GM18519 (cell line): ENCODE data around the gene NDUFS7.

ENCODE experiments used
- ATAC-seq: cut with Tn5 transposase; IDR thresholded peaks from one replicate; pipeline ENCODE4 v1.9.1; 2021; ENCODE audit warnings: mild to moderate bottlenecking, moderate library complexity; ENCODE audit not compliant: unreplicated experiment, low FRiP score

Gene NDUFS7

DNA sequence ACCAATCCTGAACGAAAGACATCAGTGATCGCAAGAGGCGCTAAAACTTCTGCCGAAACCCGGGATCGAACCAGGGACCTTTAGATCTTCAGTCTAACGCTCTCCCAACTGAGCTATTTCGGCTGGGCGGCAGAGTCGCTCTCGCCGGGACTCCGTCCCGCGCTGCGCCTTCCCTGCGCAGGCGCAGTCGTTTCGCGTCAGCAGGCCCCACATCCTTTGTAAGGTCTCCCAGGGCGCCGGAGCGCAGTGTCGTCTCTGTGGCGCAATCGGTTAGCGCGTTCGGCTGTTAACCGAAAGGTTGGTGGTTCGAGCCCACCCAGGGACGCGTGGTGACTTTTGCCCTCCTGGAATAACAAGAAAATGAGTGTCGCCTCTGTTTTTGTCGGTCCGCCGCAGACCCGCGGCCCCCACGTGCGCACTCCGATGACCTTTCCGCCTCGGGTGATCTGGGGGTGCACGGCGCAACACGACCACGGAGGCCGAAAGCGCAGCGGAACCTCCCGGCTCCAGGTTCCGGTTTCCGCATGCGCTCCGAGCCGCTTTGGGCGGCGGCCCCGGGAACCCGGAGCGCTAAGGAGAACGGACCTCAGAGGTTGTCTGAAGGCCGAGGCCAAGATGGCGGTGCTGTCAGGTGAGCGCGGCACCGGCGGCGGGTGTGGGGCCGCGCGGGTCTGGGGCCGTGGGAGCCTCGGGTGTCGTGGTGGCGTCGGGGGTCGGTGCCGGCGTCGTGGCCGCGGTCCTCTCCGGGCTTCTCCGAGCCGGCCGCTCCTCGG, at the start of gene NDUFS7:
Gene NDUFS7, plus strand, starts transcription at position 596 of the 773 bp plus-strand sequence. Its CDS starts 20 bp downstream, at position 616.
- ATAC-seq: peak; percentile 54

GRCh38 chr19:1336079-1336684, 47.5 kb upstream of the NDUFS7 start:
- no peak for ATAC-seq

GRCh38 chr19:1340681-1341469, 42.8 kb upstream of the NDUFS7 start:
- no peak for ATAC-seq

GRCh38 chr19:1343041-1343440, 40.7 kb upstream of the NDUFS7 start:
- no peak for ATAC-seq

GRCh38 chr19:1349211-1349610, 34.5 kb upstream of the NDUFS7 start:
- ATAC-seq: no peak

GRCh38 chr19:1350867-1351266, 32.8 kb upstream of the NDUFS7 start:
- ATAC-seq: no peak

DNA sequence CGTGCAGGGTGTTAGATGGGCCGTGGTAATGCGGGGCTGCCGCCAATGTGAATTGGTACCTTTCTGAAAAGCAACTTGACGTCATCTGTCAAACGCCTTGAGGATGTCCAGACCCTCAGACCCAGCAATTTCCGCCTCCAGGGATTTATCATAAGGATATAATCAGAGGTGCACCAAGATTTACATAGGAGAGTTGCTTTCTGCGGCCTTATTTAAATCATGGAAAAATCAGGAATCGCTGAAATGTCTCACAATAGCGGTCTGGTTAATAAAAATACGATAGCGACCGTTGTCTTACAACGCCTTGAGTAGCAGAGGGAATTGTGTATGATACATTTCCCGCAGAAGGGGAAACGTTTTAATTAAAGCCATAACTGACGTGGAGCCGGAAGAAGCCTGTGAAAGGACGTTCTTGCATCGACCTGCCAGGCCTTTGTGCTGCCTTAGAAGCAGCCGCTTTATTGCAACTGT, 32.3 kb upstream of the NDUFS7 start:
- ATAC-seq: no peak

- no peak for ATAC-seq
Measured at GRCh38 chr19:1353144-1353543, 30.6 kb upstream of the NDUFS7 start.

GRCh38 chr19:1354970-1355567, 28.6 kb upstream of the NDUFS7 start:
- ATAC-seq: no peak

DNA sequence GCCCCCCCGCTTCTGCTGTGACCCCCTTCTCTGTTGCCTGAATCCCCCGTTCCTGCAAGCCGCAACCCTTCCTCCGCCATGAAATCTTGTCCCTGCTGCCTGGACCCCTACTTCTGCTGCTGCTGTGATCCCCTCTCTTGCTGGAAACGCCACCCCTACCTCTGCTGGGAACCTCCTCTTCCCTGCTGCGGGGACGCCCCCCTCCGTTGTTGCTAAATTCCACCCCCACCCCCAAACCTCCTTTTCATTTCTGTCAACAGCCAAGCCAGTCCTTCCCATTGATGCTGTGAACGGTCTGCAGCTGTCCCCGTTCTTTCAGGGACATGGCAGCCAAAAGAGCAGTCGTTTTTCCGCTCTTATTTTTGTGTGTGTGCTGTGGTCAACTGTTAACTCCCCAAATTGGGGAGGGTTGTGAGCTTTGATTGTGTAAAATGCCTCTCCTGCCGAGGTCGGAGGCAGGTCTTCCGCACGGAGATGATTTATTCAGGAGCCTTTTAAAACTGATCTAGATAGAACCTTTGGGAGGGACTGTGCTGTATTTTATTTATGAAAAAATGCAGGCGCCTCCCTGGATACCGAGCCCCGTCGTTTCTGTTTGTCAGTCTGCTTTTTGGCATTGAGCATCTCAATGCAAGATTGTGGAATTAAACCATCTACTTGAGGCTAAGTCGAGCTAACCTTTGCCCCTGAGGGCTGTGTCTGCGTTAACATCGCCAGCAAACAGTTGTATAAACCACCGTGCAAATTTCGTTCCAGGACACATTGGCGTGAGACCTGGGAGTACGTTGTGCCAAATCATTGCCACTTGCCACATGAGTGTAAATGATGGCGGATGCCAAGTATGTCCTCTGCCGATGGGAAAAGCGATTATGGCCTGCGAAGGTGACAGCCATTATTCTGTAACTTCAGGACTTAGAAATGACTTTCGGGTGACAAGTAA, 27.9 kb upstream of the NDUFS7 start:
- ATAC-seq: no peak

DNA sequence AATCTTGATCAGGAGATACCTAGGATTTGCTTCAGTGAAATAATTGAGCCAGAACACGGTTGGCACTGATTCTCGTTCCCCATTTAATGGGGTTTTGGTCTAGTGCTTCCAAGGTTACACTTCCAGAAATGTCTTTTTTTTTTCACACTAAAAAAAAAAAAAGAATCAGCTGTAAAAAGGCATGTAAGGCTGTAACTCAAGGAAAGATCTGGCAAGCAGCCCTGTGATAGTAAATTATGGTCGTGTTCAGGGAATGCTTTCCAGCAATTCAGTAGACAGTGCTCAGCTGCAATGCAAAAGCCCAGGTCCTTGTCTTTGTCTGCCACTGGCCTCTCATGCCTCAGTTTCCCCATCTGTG, 27.2 kb upstream of the NDUFS7 start:
- ATAC-seq: no peak

DNA sequence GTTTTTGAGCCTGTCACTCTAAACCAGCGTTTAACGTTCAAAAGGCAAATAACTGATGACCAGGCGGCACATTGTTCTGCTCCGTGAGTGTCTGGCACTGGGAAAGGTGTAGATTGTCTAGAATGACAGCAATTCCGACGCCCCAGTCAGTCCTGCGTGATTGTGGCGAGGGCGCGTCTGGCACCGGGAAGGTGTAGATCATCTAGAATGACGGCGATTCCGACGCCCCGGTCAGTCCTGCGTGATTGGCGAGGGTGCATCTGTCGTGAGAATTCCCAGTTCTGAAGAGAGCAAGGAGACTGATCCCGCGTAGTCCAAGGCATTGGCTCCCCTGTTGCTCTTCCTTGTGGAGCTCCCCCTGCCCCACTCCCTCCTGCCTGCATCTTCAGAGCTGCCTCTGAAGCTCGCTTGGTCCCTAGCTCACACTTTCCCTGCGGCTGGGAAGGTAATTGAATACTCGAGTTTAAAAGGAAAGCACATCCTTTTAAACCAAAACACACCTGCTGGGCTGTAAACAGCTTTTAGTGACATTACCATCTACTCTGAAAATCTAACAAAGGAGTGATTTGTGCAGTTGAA, 26.1 kb upstream of the NDUFS7 start:
- no peak for ATAC-seq

- no peak for ATAC-seq
Measured at GRCh38 chr19:1360126-1360817, 23.4 kb upstream of the NDUFS7 start.

DNA sequence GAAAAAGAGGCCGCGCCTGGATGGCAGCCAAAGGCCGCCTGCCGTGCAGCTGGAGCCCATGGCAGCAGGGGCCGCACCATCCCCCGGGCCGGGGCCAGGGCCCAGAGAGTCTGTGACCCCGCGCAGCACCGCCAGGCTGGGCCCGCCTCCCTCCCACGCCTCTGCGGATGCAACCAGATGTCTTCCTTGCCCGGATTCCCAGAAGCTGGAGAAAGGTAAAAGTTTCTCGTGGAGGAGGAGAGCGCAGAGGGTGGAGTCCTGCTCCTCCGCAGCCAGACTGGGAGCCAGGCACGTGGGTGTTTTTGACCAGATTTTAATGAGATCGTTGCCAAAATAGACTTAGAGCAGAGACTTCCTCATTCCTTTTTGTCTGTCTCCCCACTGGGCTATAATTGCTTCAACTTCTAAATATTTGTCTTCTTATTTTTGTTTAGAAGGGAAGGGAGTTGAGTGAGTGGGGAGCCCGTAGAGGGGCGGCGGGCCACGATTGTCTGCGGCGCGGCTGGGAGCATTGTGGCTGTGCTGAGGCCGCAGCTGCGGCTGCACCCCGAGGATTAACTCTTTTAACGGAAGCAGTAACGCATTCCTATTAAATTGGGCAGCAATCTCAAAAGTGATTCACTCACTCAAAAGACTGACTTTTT, 22.8 kb upstream of the NDUFS7 start:
- no peak for ATAC-seq

DNA sequence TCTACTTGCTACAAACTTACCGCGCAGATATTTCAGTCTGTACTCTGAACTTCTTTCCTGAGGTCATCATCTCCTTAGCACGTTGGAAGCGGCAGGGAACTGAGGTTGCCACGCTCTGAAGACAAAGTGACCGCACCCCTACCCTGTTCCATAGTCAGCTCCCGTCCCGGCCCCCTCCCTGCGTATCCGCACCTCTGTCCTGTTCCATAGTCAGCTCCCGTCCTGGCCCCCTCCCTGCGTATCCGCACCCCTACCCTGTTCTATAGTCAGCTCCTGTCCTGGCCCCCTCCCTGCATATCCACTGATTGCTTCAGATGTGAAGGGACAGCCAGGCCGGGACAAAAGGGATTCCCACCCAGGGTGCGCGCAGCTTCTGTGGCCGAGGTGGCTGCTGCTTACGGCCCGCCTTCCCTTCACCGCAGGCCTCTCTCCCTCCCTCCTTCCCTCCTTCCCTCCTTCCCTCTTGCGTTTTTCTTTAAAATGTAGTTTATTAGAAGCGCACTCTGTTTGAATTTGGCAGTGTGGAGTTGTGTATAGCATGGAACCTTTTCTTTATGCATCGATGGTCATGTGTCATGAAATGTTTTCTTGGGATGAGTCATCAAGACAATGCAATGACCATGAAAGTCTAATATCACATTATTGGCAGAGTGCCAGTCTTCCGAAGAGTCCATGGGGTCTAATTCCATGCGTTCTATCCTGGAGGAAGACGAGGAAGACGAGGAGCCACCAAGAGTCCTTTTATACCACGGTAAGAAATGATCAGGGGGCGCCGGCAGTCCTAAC, 21.9 kb upstream of the NDUFS7 start:
- ATAC-seq: no peak

DNA sequence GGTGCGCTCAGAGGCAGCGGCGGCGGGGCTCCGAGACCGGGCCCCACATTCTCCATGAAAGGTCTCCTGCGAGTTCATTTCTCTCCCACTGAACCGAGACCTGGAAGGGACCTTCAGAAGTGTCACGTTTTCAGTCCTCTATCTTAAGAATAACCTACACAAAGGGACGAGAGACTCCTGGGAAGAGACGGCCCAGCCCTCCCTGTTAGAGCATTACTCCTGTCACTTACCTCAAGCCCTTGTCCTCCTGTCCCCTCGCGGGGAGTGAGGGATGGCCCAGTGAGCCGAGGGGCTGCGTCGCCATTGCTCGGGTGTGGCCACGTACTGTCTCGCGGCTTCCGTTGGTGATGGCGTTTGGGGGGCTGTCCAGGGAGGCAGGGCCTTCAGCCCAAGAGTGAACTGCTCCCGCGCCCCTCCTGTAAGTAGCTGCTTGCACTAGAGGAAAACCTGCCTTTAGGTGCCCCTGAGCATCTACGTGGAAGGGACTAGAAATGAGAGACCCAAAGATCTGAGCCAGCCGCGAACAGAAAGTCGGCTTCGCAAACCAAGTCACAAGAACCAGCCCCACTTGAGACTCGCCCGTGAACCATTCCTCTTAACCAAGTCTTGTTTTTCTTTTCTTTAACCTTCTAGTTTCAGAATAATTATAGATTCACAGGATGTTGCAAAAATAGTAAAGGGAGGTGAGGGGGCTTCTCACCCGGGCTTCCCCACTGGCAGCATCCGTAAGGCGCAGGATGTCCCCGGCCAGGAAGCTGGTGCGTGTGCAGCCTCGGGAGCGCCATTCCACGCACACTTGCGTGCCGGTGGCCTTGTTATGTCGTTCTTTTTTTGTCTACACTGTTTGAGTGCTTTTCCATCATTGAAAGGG, 21.1 kb upstream of the NDUFS7 start:
- ATAC-seq: no peak

DNA sequence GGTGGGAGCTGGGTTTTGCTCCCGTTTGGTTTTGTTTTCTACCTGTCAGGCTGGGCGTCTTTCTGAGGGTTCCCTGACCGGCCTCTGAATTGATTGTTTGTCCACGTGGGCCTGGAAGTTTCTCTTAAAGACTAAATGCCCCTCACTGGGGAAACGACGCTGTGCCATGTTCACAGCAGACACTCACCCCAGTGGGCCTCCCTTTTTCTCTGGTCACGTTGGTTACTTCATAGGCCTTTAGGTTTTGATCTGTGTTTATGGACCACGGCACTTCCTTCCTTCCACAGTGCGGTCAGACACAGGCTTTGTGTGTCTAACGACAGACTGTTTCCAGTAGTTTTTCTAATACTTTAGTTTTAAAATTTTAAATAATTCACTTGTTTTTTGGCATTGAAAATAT, 20.1 kb upstream of the NDUFS7 start:
- no peak for ATAC-seq
